Measurements from ENCODE around the gene HS2ST1. TPM values are rescaled to one million over a fixed set of nuclear protein-coding genes. Genes with fewer than 3 reads are reported as not detected.
A peak's percentile ranks its signal among the peaks of the same experiment; 100 is the strongest.

The HS2ST1 gene
- polyA plus RNA-seq, 3 donors = 2.6 to 6.0 (median 4.2) TPM

GRCh38 chr1:86905875-86906274 lies 8.6 kb upstream of the HS2ST1 start:
- Histone ChIP-seq H3K27me3 (ENCODE audit: control insufficient read depth in 2 of 2, insufficient read depth in 2 of 2, low read length in 2 of 2) (no peaks in the 10 kb centered on the region), H3K27ac (ENCODE audit: low read depth in 1 of 2, low read length in 2 of 2) (peak overlapping the region in 1 of 2 donors; percentile 20), H3K9ac (ENCODE audit: insufficient read depth, low read length, poor library complexity, severe bottlenecking) (no peak overlapping the region), H3K79me2 (ENCODE audit: insufficient read depth, low read length) (peaks cover 100% of the 10 kb centered on the region), H3K9me3 (replicated peaks in 1 of 2; ENCODE audit: control insufficient read depth in 1 of 2, insufficient read depth in 1 of 2, low read length in 2 of 2) (no peaks in the 10 kb centered on the region), H4K20me1 (ENCODE audit: insufficient read depth, low read length) (peaks cover 90% of the 10 kb centered on the region), H3K36me3 (replicated peaks in 1 of 2; ENCODE audit: control insufficient read depth in 1 of 2, insufficient read depth in 2 of 2, low read length in 2 of 2) (peaks cover 21 to 79% of the 10 kb centered on the region in 2 donors), H3K4me2 (replicated peaks; ENCODE audit: extremely low read depth, low read length, poor library complexity, severe bottlenecking) (no peak overlapping the region), H3K4me1 (ENCODE audit: control insufficient read depth in 1 of 2, insufficient read depth in 2 of 2, low read length in 2 of 2) (no peaks in the 10 kb centered on the region), H2AFZ (ENCODE audit: insufficient read depth, low read depth, low read length, poor library complexity, severe bottlenecking) (no peak overlapping the region), H3K4me3 (replicated peaks in 1 of 3; ENCODE audit: low read depth in 2 of 3, low read length in 3 of 3) (no peak overlapping the region)
- Mint-ChIP-seq H3K27me3 (ENCODE audit: low read depth in 3 of 3) (no peaks in the 10 kb centered on the region), H3K9me3 (peaks cover 0 to 1% (median 0%) of the 10 kb centered on the region in 7 donors), H3K4me1 (peaks cover 7% of the 10 kb centered on the region), H3K36me3 (peaks cover 36 to 42% of the 10 kb centered on the region in 2 donors), H3K4me3 (no peak overlapping the region), H3K27ac (no peak overlapping the region)
- TF ChIP-seq CTCF (IDR thresholded peaks at IDR 0.05) = no peak
- DNase-seq = no peak
- no CpG with 5 or more reads among the region's 1 CpG for WGBS (ENCODE audit: insufficient coverage)
- intact Hi-C loops (cut with micrococcal nuclease) = no loop called here

GRCh38 chr1:86906419-86906818 lies 8.0 kb upstream of the HS2ST1 start:
- H3K9me3 ChIP-seq (replicated peaks in 1 of 2; ENCODE audit: control insufficient read depth in 1 of 2, insufficient read depth in 1 of 2, low read length in 2 of 2) = no peaks in the 10 kb centered on the region
- H4K20me1 ChIP-seq (ENCODE audit: insufficient read depth, low read length) = peaks cover 96% of the 10 kb centered on the region
- TF ChIP-seq CTCF (IDR thresholded peaks at IDR 0.05) = no peak
- H3K4me2 ChIP-seq (replicated peaks; ENCODE audit: extremely low read depth, low read length, poor library complexity, severe bottlenecking) = no peak overlapping the region
- no peak for DNase-seq
- peak overlapping the region in 1 of 2 donors; percentile 20 for H3K27ac ChIP-seq (ENCODE audit: low read depth in 1 of 2, low read length in 2 of 2)
- intact Hi-C loops (cut with micrococcal nuclease) = no loop called here
- no peaks in the 10 kb centered on the region for H3K27me3 Mint-ChIP-seq (ENCODE audit: low read depth in 3 of 3)
- H3K4me1 ChIP-seq (ENCODE audit: control insufficient read depth in 1 of 2, insufficient read depth in 2 of 2, low read length in 2 of 2) = no peaks in the 10 kb centered on the region
- no peak overlapping the region for H3K9ac ChIP-seq (ENCODE audit: insufficient read depth, low read length, poor library complexity, severe bottlenecking)
- H3K27ac Mint-ChIP-seq = no peak overlapping the region
- H3K36me3 Mint-ChIP-seq = peaks cover 34 to 36% of the 10 kb centered on the region in 2 donors
- H3K27me3 ChIP-seq (ENCODE audit: control insufficient read depth in 2 of 2, insufficient read depth in 2 of 2, low read length in 2 of 2) = no peaks in the 10 kb centered on the region
- peaks cover 12% of the 10 kb centered on the region for H3K4me1 Mint-ChIP-seq
- no peak overlapping the region for H2AFZ ChIP-seq (ENCODE audit: insufficient read depth, low read depth, low read length, poor library complexity, severe bottlenecking)
- WGBS (ENCODE audit: insufficient coverage) = no CpG with 5 or more reads among the region's 2 CpGs
- H3K4me3 ChIP-seq (replicated peaks in 1 of 3; ENCODE audit: low read depth in 2 of 3, low read length in 3 of 3) = no peak overlapping the region
- H3K4me3 Mint-ChIP-seq = no peak overlapping the region
- H3K9me3 Mint-ChIP-seq = no peaks in the 10 kb centered on the region
- peaks cover 100% of the 10 kb centered on the region for H3K79me2 ChIP-seq (ENCODE audit: insufficient read depth, low read length)
- peaks cover 15 to 75% of the 10 kb centered on the region in 2 donors for H3K36me3 ChIP-seq (replicated peaks in 1 of 2; ENCODE audit: control insufficient read depth in 1 of 2, insufficient read depth in 2 of 2, low read length in 2 of 2)

All from CD14-positive monocyte (primary cell).